Measurements from ENCODE around the gene TMEM184B. TPM values are rescaled to one million over a fixed set of nuclear protein-coding genes. Genes with fewer than 3 reads are reported as not detected.
"Not testable (repeated sequence)": the region's sequence is repeated elsewhere in the genome, so short reads cannot be mapped to it uniquely, and the experiment has no call there.

TMEM184B gene
- polyA plus RNA-seq, 1 donor, result 44.1 TPM

GRCh38 chr22:38249803-38250642, 22.8 kb downstream of the TMEM184B start:
- no peak for DNase-seq

- DNase-seq, result no peak
Measured at GRCh38 chr22:38249301-38249700, 23.5 kb downstream of the TMEM184B start.

- no peak for DNase-seq
Measured at GRCh38 chr22:38248280-38248679, 24.5 kb downstream of the TMEM184B start.

DNA sequence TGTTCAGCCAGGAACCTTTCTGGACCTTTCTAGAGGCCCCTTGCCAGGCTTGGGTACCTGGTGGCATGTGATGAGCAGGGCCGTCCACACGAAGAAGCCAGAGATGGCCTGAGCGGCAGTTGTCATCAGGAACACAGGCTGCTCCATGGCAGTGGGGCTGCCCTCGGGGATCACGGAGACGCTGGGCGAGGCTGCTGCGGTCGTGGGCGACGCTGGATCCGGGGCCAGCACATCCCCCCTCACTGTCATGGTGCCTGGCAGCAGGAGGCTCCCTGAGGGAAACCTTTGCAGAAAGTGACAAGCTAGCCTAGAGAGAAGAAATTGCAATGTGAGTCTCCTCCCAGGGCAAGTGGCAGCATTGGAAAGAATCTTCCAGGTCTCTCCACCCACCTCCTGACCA, 25.1 kb downstream of the TMEM184B start:
- no peak for DNase-seq

GRCh38 chr22:38246692-38247091, 26.1 kb downstream of the TMEM184B start:
- no peak for DNase-seq

DNA sequence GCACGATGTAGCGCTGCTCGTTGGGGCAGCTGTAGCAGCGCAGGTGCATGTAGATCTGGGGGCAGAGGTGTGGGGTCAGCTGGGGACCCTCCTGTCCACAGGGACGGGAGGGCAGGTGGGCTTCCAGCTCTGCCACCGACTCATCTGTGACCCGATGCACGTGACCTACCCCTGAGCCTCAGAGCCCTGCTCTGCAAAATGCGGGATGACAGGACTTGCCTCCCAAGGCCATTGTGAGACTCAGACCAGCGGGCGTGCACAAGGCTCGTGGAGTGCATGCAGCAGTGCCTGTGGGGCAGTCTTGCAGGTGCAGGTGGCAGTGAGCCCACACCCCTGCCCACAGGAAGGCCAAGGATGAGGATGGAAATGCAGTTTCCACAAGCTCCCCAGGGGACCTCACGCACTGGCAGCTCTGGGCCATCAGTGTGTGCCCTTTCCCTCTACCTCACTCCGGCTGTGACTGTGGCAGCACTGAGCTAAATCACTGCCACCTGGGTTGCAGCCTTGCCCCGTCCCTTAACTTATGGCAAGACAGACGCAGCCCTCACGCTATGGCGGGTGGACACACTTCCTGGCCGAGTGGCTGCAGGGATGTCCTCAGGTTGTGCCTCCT, 26.7 kb downstream of the TMEM184B start:
- no peak for DNase-seq

- no peak for DNase-seq
Measured at GRCh38 chr22:38244106-38244505, 28.7 kb downstream of the TMEM184B start.

GRCh38 chr22:38243007-38243765, 29.6 kb downstream of the TMEM184B start:
- DNase-seq, result peak; percentile 55

- no peak for DNase-seq
Measured at GRCh38 chr22:38240734-38241252, 32.0 kb downstream of the TMEM184B start.

GRCh38 chr22:38239101-38239761, 33.6 kb downstream of the TMEM184B start:
- DNase-seq, result no peak

GRCh38 chr22:38238519-38239071, 34.2 kb downstream of the TMEM184B start:
- DNase-seq, result no peak

DNA sequence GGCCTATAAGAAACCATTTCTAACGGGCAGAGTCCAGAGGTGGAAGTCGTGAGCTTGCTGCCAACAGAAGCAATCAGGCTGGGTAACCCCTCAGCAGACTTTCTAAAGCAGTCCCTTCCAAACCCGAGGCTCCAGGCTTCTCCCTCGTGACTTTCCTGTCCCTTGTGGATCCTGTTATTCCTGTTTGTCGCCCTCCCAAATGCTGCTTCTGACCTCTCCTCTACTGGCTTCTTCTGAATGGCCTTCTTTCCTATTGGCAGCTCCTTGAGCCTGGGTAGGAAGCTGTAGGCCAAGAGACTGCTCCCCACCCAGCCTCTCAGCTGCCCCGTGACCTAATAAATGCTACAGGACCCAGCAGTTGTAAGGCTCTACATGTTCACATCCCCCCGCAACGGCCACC, 36.0 kb downstream of the TMEM184B start:
- DNase-seq, result no peak

DNA sequence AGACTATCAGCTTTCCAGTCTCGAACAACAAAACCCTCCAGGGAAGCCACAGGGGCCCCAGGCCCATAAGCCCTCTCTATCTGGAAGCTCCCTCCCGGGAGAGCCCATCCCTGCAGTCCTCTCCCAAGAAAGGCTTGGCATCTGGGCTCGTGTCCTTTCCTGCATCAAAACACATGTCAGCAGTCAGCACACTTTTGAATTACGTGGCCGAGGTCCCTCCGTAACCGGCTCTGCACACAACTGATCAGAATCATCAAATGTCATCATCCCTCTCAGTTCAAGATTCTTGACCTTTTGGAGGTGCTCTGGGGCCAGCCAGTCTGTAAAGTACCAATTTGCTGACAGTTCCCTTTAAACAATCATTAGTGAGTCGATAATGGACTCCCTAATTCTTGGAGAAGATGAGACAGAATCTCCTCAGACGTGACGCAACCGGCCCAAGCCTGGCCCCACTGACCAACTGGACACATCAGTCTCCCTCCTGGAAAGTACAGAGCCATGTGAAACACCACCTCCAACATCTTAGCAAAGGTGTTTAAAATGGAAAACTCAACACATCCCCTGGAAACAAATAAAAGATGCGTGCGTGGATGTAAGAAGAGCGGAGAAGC, 37.5 kb downstream of the TMEM184B start:
- no peak for DNase-seq

DNA sequence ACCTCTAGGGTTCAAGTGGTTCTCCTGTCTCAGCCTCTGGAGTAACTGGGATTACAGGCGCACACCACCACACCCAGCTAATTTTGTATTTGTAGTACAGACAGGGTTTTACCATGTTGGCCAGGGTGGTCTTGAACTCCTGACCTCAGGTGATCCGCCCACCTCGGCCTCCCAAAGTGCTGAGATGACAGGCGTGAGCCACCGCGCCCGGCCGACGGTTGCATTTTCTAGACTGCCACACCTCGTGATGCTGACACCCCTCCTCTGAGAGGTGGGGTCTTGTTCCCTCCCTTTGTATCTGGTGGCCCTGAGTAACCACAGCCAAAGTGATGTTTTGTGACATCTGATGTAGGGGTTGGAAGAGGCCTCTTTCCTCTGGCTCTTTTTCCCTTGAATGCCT, 39.0 kb downstream of the TMEM184B start:
- DNase-seq, result not testable (repeated sequence)

GRCh38 chr22:38233427-38233826, 39.4 kb downstream of the TMEM184B start:
- DNase-seq, result no peak

DNA sequence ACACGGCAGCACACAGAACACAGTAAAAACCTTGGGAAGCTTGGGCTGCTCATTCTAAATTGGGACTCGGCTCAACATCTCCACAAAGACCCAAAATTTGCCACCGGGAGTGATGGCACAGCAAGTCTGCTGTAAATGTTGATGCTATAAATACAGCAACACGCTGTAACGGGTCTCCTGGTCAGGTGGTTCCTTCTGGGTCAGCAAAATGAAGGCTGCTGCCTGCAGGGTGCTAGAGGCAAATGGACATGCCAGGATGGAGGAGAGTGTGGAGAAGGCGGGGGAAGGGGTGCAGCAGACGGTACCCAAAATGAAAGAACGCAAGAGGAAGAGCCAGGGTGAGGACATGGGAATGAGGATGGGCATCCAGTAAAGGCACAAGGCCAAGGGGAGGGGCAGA, 40.6 kb downstream of the TMEM184B start:
- no peak for DNase-seq

DNA sequence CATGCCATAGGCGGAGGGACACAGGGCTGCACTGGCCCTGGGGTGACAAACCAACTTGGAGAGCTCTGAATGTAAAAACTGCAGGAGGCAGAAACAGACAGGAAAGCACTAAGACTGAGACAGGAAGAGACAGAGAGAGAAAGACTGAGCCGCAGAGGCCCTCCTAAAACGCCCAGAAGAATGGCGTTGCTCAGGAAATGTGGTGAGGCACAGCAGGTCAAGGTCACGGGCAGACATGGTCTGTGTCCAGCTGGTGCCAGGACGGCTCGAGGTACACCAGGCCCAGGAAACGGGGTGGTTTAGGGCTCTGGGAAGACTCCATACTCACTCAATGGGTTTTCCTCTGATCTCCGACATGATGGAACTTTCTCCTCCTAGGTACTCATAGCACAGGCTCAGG, 41.9 kb downstream of the TMEM184B start:
- DNase-seq, result no peak

- DNase-seq, result no peak
Measured at GRCh38 chr22:38230108-38230825, 42.5 kb downstream of the TMEM184B start.

DNA sequence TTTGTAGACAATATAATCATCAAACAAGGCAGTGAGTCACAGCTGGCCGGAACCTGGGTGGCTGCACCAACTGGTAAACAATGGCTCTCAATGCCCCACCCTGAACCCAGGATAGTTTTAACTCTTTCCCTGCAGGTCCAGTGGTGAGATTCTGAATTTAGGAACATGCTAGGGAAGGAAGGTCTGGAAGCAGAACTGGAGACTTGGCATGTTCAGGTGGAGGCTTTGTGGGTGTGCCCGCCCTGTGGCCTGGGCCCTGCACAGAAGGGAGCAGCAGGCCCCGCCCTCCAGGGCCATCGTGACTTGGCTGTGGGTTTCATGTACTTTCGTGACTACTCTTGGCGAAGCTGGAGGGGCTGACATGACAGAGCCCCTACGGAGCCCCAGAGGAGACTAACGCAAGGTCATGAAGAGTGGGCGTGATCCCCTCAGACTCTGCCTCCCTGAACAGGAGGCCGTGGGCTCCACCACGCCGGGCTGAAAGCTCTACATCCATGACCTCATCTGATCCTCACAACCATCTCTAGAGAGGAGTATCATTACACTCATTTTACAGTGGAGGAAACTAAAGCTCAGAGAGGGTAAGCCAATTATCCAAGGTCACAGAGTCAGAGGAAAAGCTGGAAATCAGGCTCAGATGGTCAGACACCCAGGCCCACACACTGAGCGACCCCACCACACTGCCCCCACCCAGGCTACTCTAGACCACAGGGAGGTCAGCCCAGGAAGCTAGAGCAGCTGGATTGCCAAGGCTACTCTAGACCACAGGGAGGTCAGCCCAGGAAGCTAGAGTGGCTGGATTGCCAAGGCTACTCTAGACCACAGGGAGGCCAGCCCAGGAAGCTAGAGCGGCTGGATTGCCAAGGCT, 43.7 kb downstream of the TMEM184B start:
- no peak for DNase-seq
